Activated B cell treated with CpG ODN at 0.5 μM for 24 hours (primary cell): ENCODE results near the gene IRX3. TPM values are rescaled to one million over a fixed set of nuclear protein-coding genes. Genes with fewer than 3 reads are reported as not detected.

Experiments
- ATAC-seq: fragments of 200-7000 bp; cut with Tn5 transposase; one replicate; pipeline ENCODE4 v1.10.0; 2021; ENCODE audit warnings: low read depth, mild to moderate bottlenecking, moderate library complexity
- CTCF ChIA-PET: fragments of 350-600 bp; sonication (Branson Sonifier 250); formaldehyde crosslinking; loops from one replicate; lab custom pipeline; 2021; ENCODE audit warnings: antibody characterized with exemption; lab: Charles Lee
- POLR2A ChIA-PET: fragments of 350-600 bp; sonication (Branson Sonifier 250); formaldehyde crosslinking; loops from one replicate; lab custom pipeline; 2021; ENCODE audit warnings: antibody characterized with exemption; lab: Charles Lee
- DNase-seq: peaks from one replicate; pipeline ENCODE4 v3.0.0; 2022
- H3K27ac Mint-ChIP-seq: one replicate; pipeline ENCODE4 v1.8.0; 2020; ENCODE audit warnings: mixed read lengths
- H3K27me3 Mint-ChIP-seq: one replicate; pipeline ENCODE4 v1.8.0; 2021; ENCODE audit warnings: mixed read lengths
- H3K36me3 Mint-ChIP-seq: one replicate; pipeline ENCODE4 v1.8.0; 2021; ENCODE audit warnings: low read depth, mixed read lengths
- H3K4me1 Mint-ChIP-seq: one replicate; pipeline ENCODE4 v1.8.0; 2021; ENCODE audit warnings: mixed read lengths
- H3K4me3 Mint-ChIP-seq: one replicate; pipeline ENCODE4 v1.8.0; 2020; ENCODE audit warnings: mild to moderate bottlenecking, mixed read lengths
- H3K9me3 Mint-ChIP-seq: one replicate; pipeline ENCODE4 v1.8.0; 2020; ENCODE audit warnings: mixed read lengths
- CTCF ChIP-seq: fragments of 200-600 bp; IDR thresholded peaks from one replicate; pipeline ENCODE4 v1.8.0; 2022; ENCODE audit warnings: antibody characterized with exemption, mild to moderate bottlenecking
- intact Hi-C: fragments of 100-400 bp; cut with micrococcal nuclease; formaldehyde crosslinking; loops from one replicate; pipeline ENCODE4 v1.15.1; 2024
- total RNA-seq: library from RNA; stranded (reverse); gene quantifications from 2 replicates; pipeline ENCODE4 v1.2.3, GENCODE V29; 2022

IRX3 gene
- total RNA-seq, 1 donor from 2014 or later: not detected

- POLR2A ChIA-PET: no interaction called here
- H3K27me3 Mint-ChIP-seq: peaks cover 41% of the 10 kb centered on the region
- no peak for TF ChIP-seq CTCF
These were observed 5.3 kb upstream of the IRX3 start for GRCh38 chr16:54291656-54292487.

GRCh38 chr16:54290833-54291655 lies 4.5 kb upstream of the IRX3 start:
- H3K4me3 Mint-ChIP-seq: no peak overlapping the region
- H3K9me3 Mint-ChIP-seq: no peaks in the 10 kb centered on the region
- ChIA-PET CTCF (no interaction called here), POLR2A (no interaction called here)
- no peak overlapping the region for H3K27ac Mint-ChIP-seq
- ATAC-seq (no peak), DNase-seq (no peak)
- H3K27me3 Mint-ChIP-seq: peaks cover 46% of the 10 kb centered on the region
- TF ChIP-seq CTCF: no peak
- H3K36me3 Mint-ChIP-seq: no peaks in the 10 kb centered on the region
- peaks cover 8% of the 10 kb centered on the region for H3K4me1 Mint-ChIP-seq
- intact Hi-C loops: no loop called here

More at GRCh38 chr16:54291656-54292487, 5.3 kb upstream of the IRX3 start:
- no peak for ATAC-seq
- Mint-ChIP-seq H3K36me3 (no peaks in the 10 kb centered on the region), H3K27ac (no peak overlapping the region), H3K4me1 (peaks cover 3% of the 10 kb centered on the region), H3K4me3 (no peak overlapping the region), H3K9me3 (no peaks in the 10 kb centered on the region)
- CTCF ChIA-PET: no interaction called here
- intact Hi-C loops: no loop called here
- DNase-seq: no peak

- ChIA-PET CTCF (interaction anchor here (0.6 kb wide), 1 partner anchor 248 kb away, joined by 3 read pairs; no protein-coding TSS in a partner anchor), POLR2A (no interaction called here)
- peaks cover 49% of the 10 kb centered on the region for H3K27me3 Mint-ChIP-seq
- DNase-seq (no peak), ATAC-seq (no peak)
- no peaks in the 10 kb centered on the region for H3K9me3 Mint-ChIP-seq
- no peak overlapping the region for H3K4me3 Mint-ChIP-seq
- intact Hi-C loops: loop anchor here (5.0 kb wide), 1 partner anchor 408 kb away; no protein-coding TSS in a partner anchor
- TF ChIP-seq CTCF: no peak
- H3K27ac Mint-ChIP-seq: no peak overlapping the region
- peaks cover 9% of the 10 kb centered on the region for H3K4me1 Mint-ChIP-seq
- no peaks in the 10 kb centered on the region for H3K36me3 Mint-ChIP-seq
These were observed 3.6 kb upstream of the IRX3 start for GRCh38 chr16:54289945-54290832.

- Mint-ChIP-seq H3K27me3 (peaks cover 51% of the 10 kb centered on the region), H3K27ac (no peak overlapping the region), H3K4me3 (no peak overlapping the region), H3K4me1 (peaks cover 13% of the 10 kb centered on the region), H3K9me3 (no peaks in the 10 kb centered on the region), H3K36me3 (no peaks in the 10 kb centered on the region)
- no peak for TF ChIP-seq CTCF
- ChIA-PET CTCF (interaction anchor here (0.6 kb wide), 1 partner anchor 249 kb away, joined by 3 read pairs; no protein-coding TSS in a partner anchor), POLR2A (no interaction called here)
- ATAC-seq (no peak), DNase-seq (no peak)
- intact Hi-C loops: loop anchor here (5.0 kb wide), 1 partner anchor 407 kb away; no protein-coding TSS in a partner anchor
These were observed 2.8 kb upstream of the IRX3 start for GRCh38 chr16:54289242-54289944.
